ENCODE measurements around the gene AUTS2. TPM values are rescaled to one million over a fixed set of nuclear protein-coding genes. Genes with fewer than 3 reads are reported as not detected.

Gene AUTS2
- total RNA-seq, 4 donors from 2014 or later, result 29.8 to 114 (median 59.4) TPM

DNA sequence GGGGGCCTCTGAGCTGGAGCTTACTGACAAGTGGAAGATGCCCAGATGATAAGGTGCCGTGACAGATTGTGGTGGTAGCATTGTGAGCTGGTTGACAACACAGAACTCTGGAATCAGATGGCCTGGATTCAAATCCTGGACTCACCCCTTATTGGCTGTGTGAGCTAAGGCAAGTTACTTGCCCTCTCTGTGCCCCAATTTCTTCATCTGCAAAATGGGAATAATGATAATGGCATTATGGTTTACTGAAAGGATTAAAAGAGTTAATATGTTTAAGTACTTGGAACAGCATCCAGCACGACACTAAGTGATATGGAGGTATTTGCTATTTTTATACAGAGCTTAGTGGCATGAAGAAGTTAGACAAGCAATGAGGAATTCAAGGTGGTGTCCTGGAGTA, 1067.7 kb downstream of the AUTS2 start:
- Histone ChIP-seq H3K9me3 (no peaks in the 10 kb centered on the region), H3K4me3 (no peak overlapping the region), H3K36me3 (no peaks in the 10 kb centered on the region), H3K27ac (no peak overlapping the region), H3K27me3 (no peaks in the 10 kb centered on the region), H3K4me1 (no peaks in the 10 kb centered on the region)
- in situ Hi-C loops (cut with MboI; ENCODE audit: low pct_ligation_motif_present in 1 of 4, low pct_unique_long_range_greater_than_20kb in 1 of 4, low sequenced_read_pairs in 3 of 4), result no loop called here
- WGBS, 2 donors (ENCODE audit: low coverage in 1 of 2), result 91 to 95% methylated on average over 2 of the region's 2 CpGs
- intact Hi-C loops (cut with DNase I; ENCODE audit: low total_unique reads), result no loop called here
- no peak for DNase-seq
- no peak for TF ChIP-seq EP300 (IDR thresholded peaks at IDR 0.05; ENCODE audit: low read depth)
- no peak for TF ChIP-seq POLR2AphosphoS5 (IDR thresholded peaks at IDR 0.05)
- no peak for TF ChIP-seq POLR2A (IDR thresholded peaks at IDR 0.05)
- TF ChIP-seq, protein P1, sequence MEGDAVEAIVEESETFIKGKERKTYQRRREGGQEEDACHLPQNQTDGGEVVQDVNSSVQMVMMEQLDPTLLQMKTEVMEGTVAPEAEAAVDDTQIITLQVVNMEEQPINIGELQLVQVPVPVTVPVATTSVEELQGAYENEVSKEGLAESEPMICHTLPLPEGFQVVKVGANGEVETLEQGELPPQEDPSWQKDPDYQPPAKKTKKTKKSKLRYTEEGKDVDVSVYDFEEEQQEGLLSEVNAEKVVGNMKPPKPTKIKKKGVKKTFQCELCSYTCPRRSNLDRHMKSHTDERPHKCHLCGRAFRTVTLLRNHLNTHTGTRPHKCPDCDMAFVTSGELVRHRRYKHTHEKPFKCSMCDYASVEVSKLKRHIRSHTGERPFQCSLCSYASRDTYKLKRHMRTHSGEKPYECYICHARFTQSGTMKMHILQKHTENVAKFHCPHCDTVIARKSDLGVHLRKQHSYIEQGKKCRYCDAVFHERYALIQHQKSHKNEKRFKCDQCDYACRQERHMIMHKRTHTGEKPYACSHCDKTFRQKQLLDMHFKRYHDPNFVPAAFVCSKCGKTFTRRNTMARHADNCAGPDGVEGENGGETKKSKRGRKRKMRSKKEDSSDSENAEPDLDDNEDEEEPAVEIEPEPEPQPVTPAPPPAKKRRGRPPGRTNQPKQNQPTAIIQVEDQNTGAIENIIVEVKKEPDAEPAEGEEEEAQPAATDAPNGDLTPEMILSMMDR (IDR thresholded peaks at IDR 0.05), result no peak

DNA sequence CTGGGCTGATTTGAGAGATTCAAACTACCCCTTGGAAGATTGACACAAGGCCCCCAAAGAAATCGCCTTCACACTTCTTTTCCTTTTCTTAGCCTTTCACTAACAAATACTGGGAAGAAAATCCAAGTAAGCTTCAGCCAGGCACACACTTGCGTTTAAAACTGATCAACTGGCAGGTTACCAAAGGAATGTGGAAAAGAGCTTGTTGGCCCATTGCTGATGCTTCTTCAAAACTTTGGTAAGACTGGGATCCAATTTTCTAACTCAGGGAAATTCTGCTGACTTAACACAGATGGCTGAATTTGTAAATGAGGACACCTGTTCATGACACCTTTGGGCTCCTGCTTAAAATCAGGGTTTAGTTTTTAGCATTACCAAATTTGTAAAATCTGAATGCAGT, 1069.1 kb downstream of the AUTS2 start:
- Histone ChIP-seq H3K27me3 (no peaks in the 10 kb centered on the region), H3K4me1 (no peaks in the 10 kb centered on the region), H3K4me3 (no peak overlapping the region), H3K9me3 (no peaks in the 10 kb centered on the region), H3K36me3 (no peaks in the 10 kb centered on the region), H3K27ac (no peak overlapping the region)
- TF ChIP-seq POLR2AphosphoS5 (IDR thresholded peaks at IDR 0.05), result no peak
- TF ChIP-seq, protein P1 (IDR thresholded peaks at IDR 0.05), result no peak
- TF ChIP-seq POLR2A (IDR thresholded peaks at IDR 0.05), result no peak
- no peak for TF ChIP-seq EP300 (IDR thresholded peaks at IDR 0.05; ENCODE audit: low read depth)
- intact Hi-C loops (cut with DNase I; ENCODE audit: low total_unique reads) (no loop called here), in situ Hi-C loops (cut with MboI; ENCODE audit: low pct_ligation_motif_present in 1 of 4, low pct_unique_long_range_greater_than_20kb in 1 of 4, low sequenced_read_pairs in 3 of 4) (no loop called here)
- 89 to 94% methylated on average over 2 of the region's 2 CpGs for WGBS, 2 donors (ENCODE audit: low coverage in 1 of 2)
- DNase-seq, result no peak

DNA sequence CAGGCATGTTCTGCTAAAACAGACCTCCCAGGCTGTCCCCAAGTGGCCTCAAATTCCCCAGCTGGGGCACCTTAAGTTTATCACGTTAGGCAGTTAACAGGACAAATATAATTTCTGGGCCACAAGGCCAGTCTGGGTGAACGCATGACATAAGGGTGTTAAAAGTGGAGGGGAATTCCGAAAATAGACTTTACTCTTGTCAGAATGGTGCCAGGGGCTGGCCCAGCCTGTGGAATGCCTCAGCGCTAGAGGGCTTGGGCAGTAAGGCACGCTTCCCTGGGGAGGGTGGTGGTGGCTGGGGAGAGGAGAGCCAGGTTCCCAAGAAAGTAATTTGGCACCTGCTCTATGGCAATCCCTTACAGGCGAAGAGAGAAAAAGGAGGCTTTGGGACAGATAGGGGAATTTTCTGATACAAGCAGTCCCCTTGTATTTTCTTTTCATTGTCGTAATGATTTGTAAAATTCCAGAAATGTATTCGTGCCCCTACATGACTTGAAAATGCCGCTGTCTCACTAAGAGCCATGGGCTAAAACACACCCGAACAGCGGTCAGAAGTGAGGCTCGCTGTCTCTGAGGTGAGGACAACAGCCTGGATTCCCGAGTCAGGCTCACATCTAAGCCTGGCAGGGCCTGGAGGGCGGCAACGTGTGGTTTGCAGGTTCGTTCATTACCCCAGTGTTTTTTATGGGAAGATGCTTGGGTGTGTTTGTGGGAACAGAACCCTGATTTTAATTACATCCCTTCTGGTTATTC, 1070.5 kb downstream of the AUTS2 start:
- no peak for TF ChIP-seq EP300 (IDR thresholded peaks at IDR 0.05; ENCODE audit: low read depth)
- TF ChIP-seq, protein P1 (IDR thresholded peaks at IDR 0.05), result no peak
- no peak for TF ChIP-seq POLR2AphosphoS5 (IDR thresholded peaks at IDR 0.05)
- TF ChIP-seq POLR2A (IDR thresholded peaks at IDR 0.05), result no peak
- Histone ChIP-seq H3K27me3 (no peaks in the 10 kb centered on the region), H3K4me3 (no peak overlapping the region), H3K9me3 (no peaks in the 10 kb centered on the region), H3K36me3 (no peaks in the 10 kb centered on the region), H3K4me1 (no peaks in the 10 kb centered on the region), H3K27ac (no peak overlapping the region)
- in situ Hi-C loops (cut with MboI; ENCODE audit: low pct_ligation_motif_present in 1 of 4, low pct_unique_long_range_greater_than_20kb in 1 of 4, low sequenced_read_pairs in 3 of 4), result no loop called here
- 54 to 70% methylated on average over 7 to 16 of the region's 16 CpGs for WGBS, 2 donors (ENCODE audit: low coverage in 1 of 2)
- intact Hi-C loops (cut with DNase I; ENCODE audit: low total_unique reads), result no loop called here
- DNase-seq, result no peak

DNA sequence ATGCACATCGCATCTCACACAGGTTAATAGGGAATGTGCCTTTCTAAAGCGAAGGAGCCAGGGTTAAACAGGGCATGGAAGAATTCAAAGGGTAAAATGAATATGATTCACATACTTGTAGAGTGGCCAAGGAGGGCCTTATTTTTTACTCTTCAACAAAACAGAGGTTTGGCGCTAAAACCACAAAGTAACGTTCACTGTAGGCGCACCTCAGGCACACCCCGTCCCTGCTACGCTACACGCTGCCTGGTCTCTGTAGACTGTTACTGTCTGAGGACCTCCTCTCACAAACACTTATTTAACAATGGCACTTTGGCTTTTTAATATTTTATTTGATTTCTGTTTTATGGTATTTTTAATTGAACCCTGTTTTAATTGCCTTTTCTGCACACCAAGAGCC, 1071.6 kb downstream of the AUTS2 start:
- intact Hi-C loops (cut with DNase I; ENCODE audit: low total_unique reads), result no loop called here

More for the DNA sequence above, 1071.6 kb downstream of the AUTS2 start:
- TF ChIP-seq EP300 (IDR thresholded peaks at IDR 0.05; ENCODE audit: low read depth), result no peak
- TF ChIP-seq, protein P1 (IDR thresholded peaks at IDR 0.05), result no peak
- no peak for TF ChIP-seq POLR2A (IDR thresholded peaks at IDR 0.05)
- no peak for TF ChIP-seq POLR2AphosphoS5 (IDR thresholded peaks at IDR 0.05)
- Histone ChIP-seq H3K4me1 (no peaks in the 10 kb centered on the region), H3K4me3 (no peak overlapping the region), H3K36me3 (no peaks in the 10 kb centered on the region), H3K9me3 (no peaks in the 10 kb centered on the region), H3K27me3 (no peaks in the 10 kb centered on the region), H3K27ac (no peak overlapping the region)
- WGBS, 2 donors (ENCODE audit: low coverage in 1 of 2), result 93 to 94% methylated on average over 6 to 8 of the region's 8 CpGs
- DNase-seq, result no peak
- in situ Hi-C loops (cut with MboI; ENCODE audit: low pct_ligation_motif_present in 1 of 4, low pct_unique_long_range_greater_than_20kb in 1 of 4, low sequenced_read_pairs in 3 of 4), result no loop called here
